ENCODE measurements around the gene POLR2F.

POLR2F gene

DNA sequence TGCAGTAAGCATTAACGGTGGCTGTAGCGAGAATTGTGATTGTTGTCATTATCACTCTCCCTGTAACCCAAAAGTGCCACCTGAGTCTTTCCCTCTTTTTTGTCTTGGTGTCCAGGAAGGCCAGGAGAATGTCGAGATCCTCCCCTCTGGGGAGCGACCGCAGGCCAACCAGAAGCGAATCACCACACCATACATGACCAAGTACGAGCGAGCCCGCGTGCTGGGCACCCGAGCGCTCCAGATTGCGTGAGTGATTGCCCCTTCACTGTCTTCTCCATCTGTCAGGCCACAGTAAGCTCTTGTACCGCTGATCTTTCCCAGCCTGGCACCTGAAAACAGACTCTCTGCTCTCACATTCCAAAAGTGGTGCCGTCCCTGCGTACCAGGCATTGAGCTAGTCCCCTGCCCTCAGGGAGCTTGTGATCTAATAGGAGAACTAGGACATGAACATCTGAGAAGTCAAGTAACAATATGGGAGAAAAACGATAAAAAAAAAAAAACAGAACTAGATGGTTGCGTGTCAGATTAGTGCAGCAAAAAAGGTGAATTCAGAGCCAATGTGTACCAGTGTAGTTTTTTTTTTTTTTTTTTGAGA lies 5.8 kb downstream of the POLR2F start:
- DNase-seq (ENCODE audit: low read depth) = no peak
- H3K9ac ChIP-seq (ENCODE audit: low read length) = no peak overlapping the region
- no peaks in the 10 kb centered on the region for H3K9me3 ChIP-seq (ENCODE audit: control insufficient read depth, low read length)
- H3K4me3 ChIP-seq (ENCODE audit: low read length) = no peak overlapping the region
- H3K36me3 ChIP-seq (ENCODE audit: control insufficient read depth, insufficient read depth, low read length, severe bottlenecking) = peaks cover 65% of the 10 kb centered on the region
- H3K27me3 ChIP-seq (replicated peaks; ENCODE audit: control insufficient read depth, insufficient read depth, low read length) = no peaks in the 10 kb centered on the region
- H3K4me1 ChIP-seq (ENCODE audit: control insufficient read depth, insufficient read depth, low read length) = peaks cover 5% of the 10 kb centered on the region

GRCh38 chr22:37961062-37961461 lies 7.6 kb downstream of the POLR2F start:
- H3K9ac ChIP-seq (ENCODE audit: low read length) = no peak overlapping the region
- H3K9me3 ChIP-seq (ENCODE audit: control insufficient read depth, low read length) = no peaks in the 10 kb centered on the region
- no peaks in the 10 kb centered on the region for H3K27me3 ChIP-seq (replicated peaks; ENCODE audit: control insufficient read depth, insufficient read depth, low read length)
- DNase-seq (ENCODE audit: low read depth) = no peak
- peaks cover 67% of the 10 kb centered on the region for H3K36me3 ChIP-seq (ENCODE audit: control insufficient read depth, insufficient read depth, low read length, severe bottlenecking)
- no peak overlapping the region for H3K4me3 ChIP-seq (ENCODE audit: low read length)
- H3K4me1 ChIP-seq (ENCODE audit: control insufficient read depth, insufficient read depth, low read length) = peaks cover 8% of the 10 kb centered on the region

DNA sequence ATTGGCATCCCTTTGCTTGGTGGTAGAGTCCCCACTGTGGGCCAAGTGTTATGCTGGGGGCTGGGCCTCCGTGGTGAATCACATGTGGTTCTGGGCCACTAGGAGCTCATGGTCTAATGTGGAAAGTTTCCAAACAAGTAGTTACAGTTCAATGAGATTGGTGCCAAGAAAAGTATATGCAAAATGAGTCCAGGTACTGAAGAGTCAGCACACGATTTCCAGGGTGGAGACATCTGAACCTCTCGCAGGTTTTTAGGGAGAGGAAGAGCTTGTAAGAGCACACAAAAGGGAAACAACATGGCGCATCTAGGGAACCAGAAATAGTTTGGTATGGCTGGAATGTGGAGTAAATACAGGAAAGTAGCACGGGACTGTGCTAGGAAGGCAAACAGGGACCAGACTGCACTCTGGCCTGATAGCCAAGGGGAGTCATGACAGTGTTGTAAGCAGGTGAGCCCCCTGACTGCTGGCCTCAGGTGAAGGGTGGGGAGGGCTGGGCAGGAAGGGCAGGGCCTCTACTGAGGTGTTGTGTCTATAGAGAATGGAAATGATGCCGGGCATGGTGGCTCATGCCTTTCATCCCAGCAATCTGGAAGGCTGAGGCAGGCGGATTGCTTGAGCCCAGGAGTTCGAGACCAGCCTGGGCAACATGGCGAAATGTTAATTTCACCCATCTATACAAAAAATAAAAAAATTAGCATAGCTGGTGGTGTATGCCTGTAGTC lies 12.6 kb downstream of the POLR2F start:
- H3K4me3 ChIP-seq (ENCODE audit: low read length) = no peak overlapping the region
- no peak for DNase-seq (ENCODE audit: low read depth)
- no peak overlapping the region for H3K9ac ChIP-seq (ENCODE audit: low read length)
- peaks cover 9% of the 10 kb centered on the region for H3K4me1 ChIP-seq (ENCODE audit: control insufficient read depth, insufficient read depth, low read length)
- H3K36me3 ChIP-seq (ENCODE audit: control insufficient read depth, insufficient read depth, low read length, severe bottlenecking) = peaks cover 50% of the 10 kb centered on the region
- no peaks in the 10 kb centered on the region for H3K27me3 ChIP-seq (replicated peaks; ENCODE audit: control insufficient read depth, insufficient read depth, low read length)
- H3K9me3 ChIP-seq (ENCODE audit: control insufficient read depth, low read length) = no peaks in the 10 kb centered on the region

DNA sequence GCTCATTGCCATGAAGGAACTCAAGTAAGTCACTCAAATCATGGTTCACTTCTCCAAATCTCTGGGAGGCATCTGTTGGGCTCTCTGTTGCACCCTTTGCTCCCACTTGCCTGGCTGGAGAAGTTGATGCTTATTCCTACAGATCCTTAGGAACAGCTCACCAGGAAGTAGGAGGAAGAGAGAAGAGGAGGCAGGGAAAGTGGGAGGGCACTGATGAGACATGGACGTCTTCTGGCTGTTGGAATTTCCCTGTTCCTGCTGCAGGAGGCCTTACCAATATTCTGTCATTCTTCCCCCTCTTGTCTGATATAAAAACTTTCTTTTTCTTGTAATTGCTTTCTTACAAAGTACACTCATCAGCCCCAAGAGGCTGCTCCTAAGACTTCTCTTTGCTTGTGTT lies 13.6 kb downstream of the POLR2F start:
- no peaks in the 10 kb centered on the region for H3K27me3 ChIP-seq (replicated peaks; ENCODE audit: control insufficient read depth, insufficient read depth, low read length)
- no peak for DNase-seq (ENCODE audit: low read depth)
- H3K4me1 ChIP-seq (ENCODE audit: control insufficient read depth, insufficient read depth, low read length) = peaks cover 9% of the 10 kb centered on the region
- no peak overlapping the region for H3K4me3 ChIP-seq (ENCODE audit: low read length)
- H3K36me3 ChIP-seq (ENCODE audit: control insufficient read depth, insufficient read depth, low read length, severe bottlenecking) = peaks cover 39% of the 10 kb centered on the region
- no peak overlapping the region for H3K9ac ChIP-seq (ENCODE audit: low read length)
- H3K9me3 ChIP-seq (ENCODE audit: control insufficient read depth, low read length) = no peaks in the 10 kb centered on the region

DNA sequence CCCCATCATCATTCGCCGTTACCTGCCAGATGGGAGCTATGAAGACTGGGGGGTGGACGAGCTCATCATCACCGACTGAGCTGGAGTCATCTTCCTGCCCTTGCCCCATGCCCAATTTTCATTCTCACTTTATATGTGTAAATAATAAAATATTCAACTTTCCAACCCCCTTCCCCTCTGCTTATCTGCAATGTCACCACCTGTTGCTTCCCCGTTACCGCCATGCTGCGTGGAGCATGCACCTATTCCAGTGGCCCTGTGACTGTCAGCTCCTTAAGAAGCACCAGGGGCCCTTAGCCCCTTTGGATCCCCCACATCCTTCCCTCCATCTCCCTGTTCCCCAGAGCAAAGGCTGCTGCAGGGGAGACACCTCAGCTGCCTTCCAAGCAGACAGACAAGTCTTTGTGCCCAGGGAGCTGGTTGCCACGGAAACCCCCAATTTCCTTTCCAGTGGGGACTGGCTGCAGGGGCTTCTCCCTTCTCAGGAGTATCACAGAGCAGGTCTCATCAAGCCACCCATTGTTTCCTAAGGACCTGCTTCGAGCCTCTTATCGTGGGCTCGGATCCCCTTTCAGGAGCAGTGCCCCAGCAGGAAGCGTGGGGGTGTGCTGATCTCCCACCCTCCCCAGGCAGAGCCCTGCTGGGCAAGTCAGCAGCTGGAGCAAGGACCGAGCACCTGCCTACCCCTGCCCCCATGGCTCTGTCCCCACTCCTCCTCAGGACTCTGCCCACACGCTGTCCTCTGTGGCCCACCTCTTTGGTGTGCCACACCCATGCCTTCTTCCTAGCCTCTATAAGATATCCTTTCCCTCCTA lies 14.3 kb downstream of the POLR2F start:
- no peaks in the 10 kb centered on the region for H3K27me3 ChIP-seq (replicated peaks; ENCODE audit: control insufficient read depth, insufficient read depth, low read length)
- peaks cover 36% of the 10 kb centered on the region for H3K36me3 ChIP-seq (ENCODE audit: control insufficient read depth, insufficient read depth, low read length, severe bottlenecking)
- no peak overlapping the region for H3K9ac ChIP-seq (ENCODE audit: low read length)
- no peak overlapping the region for H3K4me3 ChIP-seq (ENCODE audit: low read length)
- H3K4me1 ChIP-seq (ENCODE audit: control insufficient read depth, insufficient read depth, low read length) = peaks cover 9% of the 10 kb centered on the region
- no peak for DNase-seq (ENCODE audit: low read depth)
- H3K9me3 ChIP-seq (ENCODE audit: control insufficient read depth, low read length) = no peaks in the 10 kb centered on the region

GRCh38 chr22:37968452-37969251 lies 15.2 kb downstream of the POLR2F start:
- peaks cover 30% of the 10 kb centered on the region for H3K36me3 ChIP-seq (ENCODE audit: control insufficient read depth, insufficient read depth, low read length, severe bottlenecking)
- H3K27me3 ChIP-seq (replicated peaks; ENCODE audit: control insufficient read depth, insufficient read depth, low read length) = no peaks in the 10 kb centered on the region
- no peaks in the 10 kb centered on the region for H3K9me3 ChIP-seq (ENCODE audit: control insufficient read depth, low read length)
- H3K4me1 ChIP-seq (ENCODE audit: control insufficient read depth, insufficient read depth, low read length) = peaks cover 9% of the 10 kb centered on the region
- DNase-seq (ENCODE audit: low read depth) = no peak
- no peak overlapping the region for H3K4me3 ChIP-seq (ENCODE audit: low read length)
- no peak overlapping the region for H3K9ac ChIP-seq (ENCODE audit: low read length)

DNA sequence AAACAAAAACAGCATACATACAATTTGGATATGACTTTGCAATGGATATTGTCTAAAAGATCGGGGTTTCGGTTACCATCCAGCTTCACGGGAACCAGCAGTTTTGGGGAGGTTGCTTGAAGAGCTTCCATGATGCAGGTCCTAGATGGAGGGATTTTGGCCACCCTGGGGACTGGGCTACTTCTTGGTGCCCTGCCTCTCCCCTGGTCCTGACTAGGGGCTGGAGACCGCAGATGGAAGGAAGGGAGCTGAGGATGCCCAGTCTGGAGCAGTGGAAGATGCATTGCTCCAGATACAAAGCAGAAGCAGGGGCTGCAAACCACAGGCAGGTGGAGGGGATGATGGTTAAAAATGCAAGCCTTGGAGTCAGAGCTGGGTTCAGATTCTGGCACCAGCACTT lies 17.4 kb downstream of the POLR2F start:
- H3K4me1 ChIP-seq (ENCODE audit: control insufficient read depth, insufficient read depth, low read length) = peaks cover 4% of the 10 kb centered on the region
- H3K36me3 ChIP-seq (ENCODE audit: control insufficient read depth, insufficient read depth, low read length, severe bottlenecking) = peaks cover 26% of the 10 kb centered on the region

DNA sequence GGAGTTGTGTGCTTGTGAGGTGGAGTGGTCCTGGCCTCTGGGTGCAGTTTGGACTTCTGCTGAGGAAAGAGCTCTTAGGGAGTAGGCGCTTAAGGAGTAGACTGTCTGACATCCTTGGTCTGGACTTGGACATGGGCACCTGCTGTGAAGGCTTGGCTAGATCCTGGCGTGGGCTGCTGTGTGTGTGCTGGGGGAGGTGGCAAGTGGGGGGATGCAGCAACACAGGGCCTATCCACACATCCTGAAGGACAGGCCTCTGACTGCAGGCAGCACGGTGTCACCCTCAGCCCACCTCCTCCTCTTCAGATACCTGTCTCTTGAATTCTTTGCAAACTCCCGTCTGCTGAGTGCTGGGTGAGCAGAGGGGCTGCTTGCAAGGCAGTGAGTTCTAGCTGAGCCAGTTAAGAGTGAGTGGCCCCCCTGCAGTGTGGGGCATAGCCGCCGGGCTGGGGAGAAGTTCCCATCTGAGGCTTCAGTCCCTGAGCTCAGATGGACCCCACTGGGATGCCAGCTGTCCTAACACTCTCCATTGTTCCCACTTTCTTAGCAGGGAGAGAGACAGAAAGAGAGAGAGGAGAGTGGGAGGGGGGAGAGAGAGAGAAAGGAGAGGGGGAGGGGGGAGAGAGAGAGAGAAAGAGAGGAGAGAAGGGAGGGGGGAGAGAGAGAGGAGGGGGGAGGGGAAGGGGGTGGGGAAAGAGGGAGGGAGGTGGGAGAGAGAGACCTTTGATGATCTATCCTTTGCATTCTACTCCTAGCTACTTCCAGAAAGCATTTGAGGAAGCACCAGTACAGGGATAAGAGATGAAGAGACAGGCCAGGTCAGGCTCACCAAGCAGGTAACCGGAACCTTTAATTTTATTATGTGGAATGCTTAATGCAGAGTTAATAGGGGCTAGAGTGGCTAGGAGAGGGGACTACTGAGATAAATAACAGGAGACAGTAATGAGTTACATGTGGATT lies 18.3 kb downstream of the POLR2F start:
- peaks cover 21% of the 10 kb centered on the region for H3K36me3 ChIP-seq (ENCODE audit: control insufficient read depth, insufficient read depth, low read length, severe bottlenecking)
- H3K9me3 ChIP-seq (ENCODE audit: control insufficient read depth, low read length) = no peaks in the 10 kb centered on the region
- H3K4me1 ChIP-seq (ENCODE audit: control insufficient read depth, insufficient read depth, low read length) = no peaks in the 10 kb centered on the region
- no peaks in the 10 kb centered on the region for H3K27me3 ChIP-seq (replicated peaks; ENCODE audit: control insufficient read depth, insufficient read depth, low read length)
- no peak overlapping the region for H3K9ac ChIP-seq (ENCODE audit: low read length)
- DNase-seq (ENCODE audit: low read depth) = no peak
- H3K4me3 ChIP-seq (ENCODE audit: low read length) = no peak overlapping the region

More for the DNA sequence above, 17.4 kb downstream of the POLR2F start:
- Histone ChIP-seq H3K27me3 (replicated peaks; ENCODE audit: control insufficient read depth, insufficient read depth, low read length) (no peaks in the 10 kb centered on the region), H3K9me3 (ENCODE audit: control insufficient read depth, low read length) (no peaks in the 10 kb centered on the region), H3K4me3 (ENCODE audit: low read length) (no peak overlapping the region), H3K9ac (ENCODE audit: low read length) (no peak overlapping the region)
- no peak for DNase-seq (ENCODE audit: low read depth)

- H3K9ac ChIP-seq (ENCODE audit: low read length) = no peak overlapping the region
- peaks cover 13% of the 10 kb centered on the region for H3K36me3 ChIP-seq (ENCODE audit: control insufficient read depth, insufficient read depth, low read length, severe bottlenecking)
- H3K4me3 ChIP-seq (ENCODE audit: low read length) = no peak overlapping the region
- H3K4me1 ChIP-seq (ENCODE audit: control insufficient read depth, insufficient read depth, low read length) = no peaks in the 10 kb centered on the region
- no peaks in the 10 kb centered on the region for H3K27me3 ChIP-seq (replicated peaks; ENCODE audit: control insufficient read depth, insufficient read depth, low read length)
- no peak for DNase-seq (ENCODE audit: low read depth)
- no peaks in the 10 kb centered on the region for H3K9me3 ChIP-seq (ENCODE audit: control insufficient read depth, low read length)
Measured at GRCh38 chr22:37972527-37972926, 19.0 kb downstream of the POLR2F start.

Measured in adipocyte (in vitro differentiated cells).